ENCODE results near the gene MTG1.

GRCh38 chr10:133383551-133383950, 10.4 kb upstream of the MTG1 start:
- no peak for TF ChIP-seq CTCF (conservative IDR thresholded peaks at IDR 0.05 in 1 of 2, IDR thresholded peaks at IDR 0.05 in 1 of 2; ENCODE audit: low read depth in 1 of 2, low read length in 2 of 2)
- TF ChIP-seq EZH2 (IDR thresholded peaks at IDR 0.05; ENCODE audit: low read length, missing control alignments) = no peak

All from fibroblast of lung (primary cell).